Measurements from ENCODE around the gene GRIP2.

- TF ChIP-seq POLR2A (IDR thresholded peaks at IDR 0.05): no peak
- TF ChIP-seq, protein P1, sequence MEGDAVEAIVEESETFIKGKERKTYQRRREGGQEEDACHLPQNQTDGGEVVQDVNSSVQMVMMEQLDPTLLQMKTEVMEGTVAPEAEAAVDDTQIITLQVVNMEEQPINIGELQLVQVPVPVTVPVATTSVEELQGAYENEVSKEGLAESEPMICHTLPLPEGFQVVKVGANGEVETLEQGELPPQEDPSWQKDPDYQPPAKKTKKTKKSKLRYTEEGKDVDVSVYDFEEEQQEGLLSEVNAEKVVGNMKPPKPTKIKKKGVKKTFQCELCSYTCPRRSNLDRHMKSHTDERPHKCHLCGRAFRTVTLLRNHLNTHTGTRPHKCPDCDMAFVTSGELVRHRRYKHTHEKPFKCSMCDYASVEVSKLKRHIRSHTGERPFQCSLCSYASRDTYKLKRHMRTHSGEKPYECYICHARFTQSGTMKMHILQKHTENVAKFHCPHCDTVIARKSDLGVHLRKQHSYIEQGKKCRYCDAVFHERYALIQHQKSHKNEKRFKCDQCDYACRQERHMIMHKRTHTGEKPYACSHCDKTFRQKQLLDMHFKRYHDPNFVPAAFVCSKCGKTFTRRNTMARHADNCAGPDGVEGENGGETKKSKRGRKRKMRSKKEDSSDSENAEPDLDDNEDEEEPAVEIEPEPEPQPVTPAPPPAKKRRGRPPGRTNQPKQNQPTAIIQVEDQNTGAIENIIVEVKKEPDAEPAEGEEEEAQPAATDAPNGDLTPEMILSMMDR (IDR thresholded peaks at IDR 0.05 in 8 of 11, conservative IDR thresholded peaks at IDR 0.05 in 3 of 11): no peak
These were observed 36.0 kb upstream of the GRIP2 start for GRCh38 chr3:14576163-14576562.

Data from spleen (tissue), 7 donors.